WTC11 (cell line): ENCODE results near the gene PFKP. TPM values are rescaled to one million over a fixed set of nuclear protein-coding genes. Genes with fewer than 3 reads are reported as not detected.

Source experiments
- ATAC-seq: fragments of 200-7000 bp; cut with Tn5 transposase; 2 replicates; pipeline ENCODE4 v1.10.0; 2021; ENCODE audit warnings: mild to moderate bottlenecking, moderate library complexity
- CTCF ChIA-PET: fragments of 300-600 bp; sonication (Branson Sonifier 250); formaldehyde crosslinking; loops from one replicate; lab custom pipeline; 2021; ENCODE audit warnings: antibody characterized with exemption; lab: Charles Lee
- POLR2A ChIA-PET: fragments of 350-600 bp; sonication (Branson Sonifier 250); formaldehyde crosslinking; loops from one replicate; lab custom pipeline; 2021; ENCODE audit warnings: antibody characterized with exemption; lab: Charles Lee
- DNase-seq: peaks from one replicate; pipeline ENCODE4 v3.0.0; 2021; ENCODE audit warnings: low spot score
- H3K27ac Mint-ChIP-seq: 2 replicates; pipeline ENCODE4 v1.8.0; 2021; ENCODE audit warnings: mixed read lengths
- H3K27me3 Mint-ChIP-seq: 2 replicates; pipeline ENCODE4 v1.8.0; 2021; ENCODE audit warnings: low read depth, mild to moderate bottlenecking, moderate library complexity, mixed read lengths
- H3K36me3 Mint-ChIP-seq: 2 replicates; pipeline ENCODE4 v1.8.0; 2021; ENCODE audit warnings: mixed read lengths
- H3K4me1 Mint-ChIP-seq: 2 replicates; pipeline ENCODE4 v1.8.0; 2022; ENCODE audit warnings: mixed read lengths
- H3K4me3 Mint-ChIP-seq: 2 replicates; pipeline ENCODE4 v1.8.0; 2021; ENCODE audit warnings: mild to moderate bottlenecking, moderate library complexity, mixed read lengths
- H3K9me3 Mint-ChIP-seq: 2 replicates; pipeline ENCODE4 v1.8.0; 2021; ENCODE audit warnings: mixed read lengths
- ESRRA ChIP-seq: sonication (generic); formaldehyde crosslinking; IDR thresholded peaks from 2 replicates; pipeline ENCODE4 v1.8.1; 2022; ENCODE audit warnings: mild to moderate bottlenecking, missing genetic modification reagents, borderline replicate concordance
- GABPB1 ChIP-seq: sonication (generic); formaldehyde crosslinking; IDR thresholded peaks from 2 replicates; pipeline ENCODE4 v1.8.1; 2023; ENCODE audit warnings: mild to moderate bottlenecking, missing genetic modification reagents
- GRHL2 ChIP-seq: fragments of 250-450 bp; sonication (Bioruptor Pico); IDR thresholded peaks from 2 replicates; pipeline ENCODE4 v1.8.0; 2022; ENCODE audit warnings: mild to moderate bottlenecking, moderate library complexity; ENCODE audit not compliant: insufficient replicate concordance, severe bottlenecking
- NFATC4 ChIP-seq: fragments of 250-450 bp; sonication (Bioruptor Pico); IDR thresholded peaks from 2 replicates; pipeline ENCODE4 v1.9.0; 2021; ENCODE audit warnings: mild to moderate bottlenecking
- NFYB ChIP-seq: sonication (generic); formaldehyde crosslinking; conservative IDR thresholded peaks from 2 replicates; pipeline ENCODE4 v1.8.0; 2022; ENCODE audit warnings: low read depth, missing genetic modification reagents
- SMAD3 ChIP-seq: sonication (generic); formaldehyde crosslinking; IDR thresholded peaks from 2 replicates; pipeline ENCODE4 v1.8.0; 2022; ENCODE audit warnings: missing genetic modification reagents, mild to moderate bottlenecking, borderline replicate concordance
- SP1 ChIP-seq: sonication (generic); formaldehyde crosslinking; conservative IDR thresholded peaks from 2 replicates; pipeline ENCODE4 v1.8.1; 2022; ENCODE audit warnings: missing genetic modification reagents
- ZNF263 ChIP-seq: sonication (generic); formaldehyde crosslinking; IDR thresholded peaks from 2 replicates; pipeline ENCODE4 v1.8.1; 2022; ENCODE audit warnings: low read depth, mild to moderate bottlenecking, moderate library complexity, missing genetic modification reagents
- total RNA-seq: library from RNA; stranded (reverse); gene quantifications from 3 replicates; pipeline ENCODE4 v1.2.3, GENCODE V29; 2021
- TF ChIP-seq, protein P1 (sequence below): fragments of 250-450 bp; sonication (Bioruptor Pico); IDR thresholded peaks from 2 replicates; pipeline ENCODE4 v1.9.0; 2021; ENCODE audit warnings: mild to moderate bottlenecking, borderline replicate concordance
- TF ChIP-seq, protein P2 (sequence below): sonication (generic); formaldehyde crosslinking; IDR thresholded peaks from 2 replicates; pipeline ENCODE4 v1.8.0; 2022; ENCODE audit warnings: missing genetic modification reagents
- TF ChIP-seq, protein P3 (sequence below): sonication (generic); formaldehyde crosslinking; IDR thresholded peaks from 2 replicates; pipeline ENCODE4 v1.8.0; 2023; ENCODE audit warnings: mild to moderate bottlenecking, missing genetic modification reagents
- TF ChIP-seq, protein P4 (sequence below): sonication (generic); formaldehyde crosslinking; IDR thresholded peaks from 2 replicates; pipeline ENCODE4 v1.8.1; 2022; ENCODE audit warnings: missing genetic modification reagents, borderline replicate concordance
- TF ChIP-seq, protein P5 (sequence below): sonication (generic); formaldehyde crosslinking; IDR thresholded peaks from 2 replicates; pipeline ENCODE4 v1.8.0; 2023; ENCODE audit warnings: missing genetic modification reagents
- TF ChIP-seq, protein P6 (sequence below): sonication (generic); formaldehyde crosslinking; IDR thresholded peaks from 2 replicates; pipeline ENCODE4 v1.8.1; 2023; ENCODE audit warnings: mild to moderate bottlenecking, moderate library complexity, missing genetic modification reagents

Gene PFKP
- total RNA-seq, 1 experiment from 2014 or later: 127 TPM

DNA sequence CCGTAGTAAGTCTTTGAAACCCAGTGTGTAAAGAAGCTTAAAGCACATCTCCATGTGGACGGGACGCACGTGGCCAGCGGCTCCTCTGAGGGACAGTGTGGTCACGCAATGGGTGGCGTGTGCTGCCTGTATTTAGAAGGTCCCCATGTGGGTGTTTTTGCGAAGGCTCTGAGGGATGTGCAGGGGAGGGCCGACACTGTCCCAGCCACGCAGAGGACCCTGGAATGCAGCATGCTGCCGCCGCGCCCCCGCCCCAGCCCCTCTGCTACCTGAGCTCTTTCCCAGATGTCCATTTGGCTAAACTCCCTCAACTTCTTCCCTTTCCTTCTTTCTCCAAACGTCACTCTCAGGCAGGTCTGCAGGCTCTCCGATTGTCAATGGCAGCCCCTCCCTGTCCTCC lies 8.8 kb downstream of the PFKP start:
- no peak for DNase-seq
- H3K4me3 Mint-ChIP-seq: no peak overlapping the region
- 0 out of 2 replicates have a peak overlapping the region, but pooled peaks have one; percentile 44 for H3K27ac Mint-ChIP-seq
- peaks cover 32% of the 10 kb centered on the region for H3K36me3 Mint-ChIP-seq
- no peaks in the 10 kb centered on the region for H3K9me3 Mint-ChIP-seq
- TF ChIP-seq, protein P1, sequence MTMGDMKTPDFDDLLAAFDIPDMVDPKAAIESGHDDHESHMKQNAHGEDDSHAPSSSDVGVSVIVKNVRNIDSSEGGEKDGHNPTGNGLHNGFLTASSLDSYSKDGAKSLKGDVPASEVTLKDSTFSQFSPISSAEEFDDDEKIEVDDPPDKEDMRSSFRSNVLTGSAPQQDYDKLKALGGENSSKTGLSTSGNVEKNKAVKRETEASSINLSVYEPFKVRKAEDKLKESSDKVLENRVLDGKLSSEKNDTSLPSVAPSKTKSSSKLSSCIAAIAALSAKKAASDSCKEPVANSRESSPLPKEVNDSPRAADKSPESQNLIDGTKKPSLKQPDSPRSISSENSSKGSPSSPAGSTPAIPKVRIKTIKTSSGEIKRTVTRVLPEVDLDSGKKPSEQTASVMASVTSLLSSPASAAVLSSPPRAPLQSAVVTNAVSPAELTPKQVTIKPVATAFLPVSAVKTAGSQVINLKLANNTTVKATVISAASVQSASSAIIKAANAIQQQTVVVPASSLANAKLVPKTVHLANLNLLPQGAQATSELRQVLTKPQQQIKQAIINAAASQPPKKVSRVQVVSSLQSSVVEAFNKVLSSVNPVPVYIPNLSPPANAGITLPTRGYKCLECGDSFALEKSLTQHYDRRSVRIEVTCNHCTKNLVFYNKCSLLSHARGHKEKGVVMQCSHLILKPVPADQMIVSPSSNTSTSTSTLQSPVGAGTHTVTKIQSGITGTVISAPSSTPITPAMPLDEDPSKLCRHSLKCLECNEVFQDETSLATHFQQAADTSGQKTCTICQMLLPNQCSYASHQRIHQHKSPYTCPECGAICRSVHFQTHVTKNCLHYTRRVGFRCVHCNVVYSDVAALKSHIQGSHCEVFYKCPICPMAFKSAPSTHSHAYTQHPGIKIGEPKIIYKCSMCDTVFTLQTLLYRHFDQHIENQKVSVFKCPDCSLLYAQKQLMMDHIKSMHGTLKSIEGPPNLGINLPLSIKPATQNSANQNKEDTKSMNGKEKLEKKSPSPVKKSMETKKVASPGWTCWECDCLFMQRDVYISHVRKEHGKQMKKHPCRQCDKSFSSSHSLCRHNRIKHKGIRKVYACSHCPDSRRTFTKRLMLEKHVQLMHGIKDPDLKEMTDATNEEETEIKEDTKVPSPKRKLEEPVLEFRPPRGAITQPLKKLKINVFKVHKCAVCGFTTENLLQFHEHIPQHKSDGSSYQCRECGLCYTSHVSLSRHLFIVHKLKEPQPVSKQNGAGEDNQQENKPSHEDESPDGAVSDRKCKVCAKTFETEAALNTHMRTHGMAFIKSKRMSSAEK (CRISPR knock-in tag): no peak
- TF ChIP-seq, protein P2, sequence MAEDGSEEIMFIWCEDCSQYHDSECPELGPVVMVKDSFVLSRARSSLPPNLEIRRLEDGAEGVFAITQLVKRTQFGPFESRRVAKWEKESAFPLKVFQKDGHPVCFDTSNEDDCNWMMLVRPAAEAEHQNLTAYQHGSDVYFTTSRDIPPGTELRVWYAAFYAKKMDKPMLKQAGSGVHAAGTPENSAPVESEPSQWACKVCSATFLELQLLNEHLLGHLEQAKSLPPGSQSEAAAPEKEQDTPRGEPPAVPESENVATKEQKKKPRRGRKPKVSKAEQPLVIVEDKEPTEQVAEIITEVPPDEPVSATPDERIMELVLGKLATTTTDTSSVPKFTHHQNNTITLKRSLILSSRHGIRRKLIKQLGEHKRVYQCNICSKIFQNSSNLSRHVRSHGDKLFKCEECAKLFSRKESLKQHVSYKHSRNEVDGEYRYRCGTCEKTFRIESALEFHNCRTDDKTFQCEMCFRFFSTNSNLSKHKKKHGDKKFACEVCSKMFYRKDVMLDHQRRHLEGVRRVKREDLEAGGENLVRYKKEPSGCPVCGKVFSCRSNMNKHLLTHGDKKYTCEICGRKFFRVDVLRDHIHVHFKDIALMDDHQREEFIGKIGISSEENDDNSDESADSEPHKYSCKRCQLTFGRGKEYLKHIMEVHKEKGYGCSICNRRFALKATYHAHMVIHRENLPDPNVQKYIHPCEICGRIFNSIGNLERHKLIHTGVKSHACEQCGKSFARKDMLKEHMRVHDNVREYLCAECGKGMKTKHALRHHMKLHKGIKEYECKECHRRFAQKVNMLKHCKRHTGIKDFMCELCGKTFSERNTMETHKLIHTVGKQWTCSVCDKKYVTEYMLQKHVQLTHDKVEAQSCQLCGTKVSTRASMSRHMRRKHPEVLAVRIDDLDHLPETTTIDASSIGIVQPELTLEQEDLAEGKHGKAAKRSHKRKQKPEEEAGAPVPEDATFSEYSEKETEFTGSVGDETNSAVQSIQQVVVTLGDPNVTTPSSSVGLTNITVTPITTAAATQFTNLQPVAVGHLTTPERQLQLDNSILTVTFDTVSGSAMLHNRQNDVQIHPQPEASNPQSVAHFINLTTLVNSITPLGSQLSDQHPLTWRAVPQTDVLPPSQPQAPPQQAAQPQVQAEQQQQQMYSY (CRISPR knock-in tag): no peak
- TF ChIP-seq NFATC4 (CRISPR knock-in tag) (no peak), SP1 (CRISPR knock-in tag) (no peak), NFYB (CRISPR knock-in tag) (no peak), ZNF263 (CRISPR knock-in tag) (no peak), GABPB1 (CRISPR knock-in tag) (no peak), GRHL2 (CRISPR knock-in tag) (no peak), SMAD3 (no peak), ESRRA (CRISPR knock-in tag) (no peak)
- TF ChIP-seq, protein P3, sequence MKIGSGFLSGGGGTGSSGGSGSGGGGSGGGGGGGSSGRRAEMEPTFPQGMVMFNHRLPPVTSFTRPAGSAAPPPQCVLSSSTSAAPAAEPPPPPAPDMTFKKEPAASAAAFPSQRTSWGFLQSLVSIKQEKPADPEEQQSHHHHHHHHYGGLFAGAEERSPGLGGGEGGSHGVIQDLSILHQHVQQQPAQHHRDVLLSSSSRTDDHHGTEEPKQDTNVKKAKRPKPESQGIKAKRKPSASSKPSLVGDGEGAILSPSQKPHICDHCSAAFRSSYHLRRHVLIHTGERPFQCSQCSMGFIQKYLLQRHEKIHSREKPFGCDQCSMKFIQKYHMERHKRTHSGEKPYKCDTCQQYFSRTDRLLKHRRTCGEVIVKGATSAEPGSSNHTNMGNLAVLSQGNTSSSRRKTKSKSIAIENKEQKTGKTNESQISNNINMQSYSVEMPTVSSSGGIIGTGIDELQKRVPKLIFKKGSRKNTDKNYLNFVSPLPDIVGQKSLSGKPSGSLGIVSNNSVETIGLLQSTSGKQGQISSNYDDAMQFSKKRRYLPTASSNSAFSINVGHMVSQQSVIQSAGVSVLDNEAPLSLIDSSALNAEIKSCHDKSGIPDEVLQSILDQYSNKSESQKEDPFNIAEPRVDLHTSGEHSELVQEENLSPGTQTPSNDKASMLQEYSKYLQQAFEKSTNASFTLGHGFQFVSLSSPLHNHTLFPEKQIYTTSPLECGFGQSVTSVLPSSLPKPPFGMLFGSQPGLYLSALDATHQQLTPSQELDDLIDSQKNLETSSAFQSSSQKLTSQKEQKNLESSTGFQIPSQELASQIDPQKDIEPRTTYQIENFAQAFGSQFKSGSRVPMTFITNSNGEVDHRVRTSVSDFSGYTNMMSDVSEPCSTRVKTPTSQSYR: no peak
- TF ChIP-seq, protein P4, sequence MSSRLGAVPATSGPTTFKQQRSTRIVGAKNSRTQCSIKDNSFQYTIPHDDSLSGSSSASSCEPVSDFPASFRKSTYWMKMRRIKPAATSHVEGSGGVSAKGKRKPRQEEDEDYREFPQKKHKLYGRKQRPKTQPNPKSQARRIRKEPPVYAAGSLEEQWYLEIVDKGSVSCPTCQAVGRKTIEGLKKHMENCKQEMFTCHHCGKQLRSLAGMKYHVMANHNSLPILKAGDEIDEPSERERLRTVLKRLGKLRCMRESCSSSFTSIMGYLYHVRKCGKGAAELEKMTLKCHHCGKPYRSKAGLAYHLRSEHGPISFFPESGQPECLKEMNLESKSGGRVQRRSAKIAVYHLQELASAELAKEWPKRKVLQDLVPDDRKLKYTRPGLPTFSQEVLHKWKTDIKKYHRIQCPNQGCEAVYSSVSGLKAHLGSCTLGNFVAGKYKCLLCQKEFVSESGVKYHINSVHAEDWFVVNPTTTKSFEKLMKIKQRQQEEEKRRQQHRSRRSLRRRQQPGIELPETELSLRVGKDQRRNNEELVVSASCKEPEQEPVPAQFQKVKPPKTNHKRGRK (CRISPR knock-in tag): no peak
- TF ChIP-seq, protein P5, sequence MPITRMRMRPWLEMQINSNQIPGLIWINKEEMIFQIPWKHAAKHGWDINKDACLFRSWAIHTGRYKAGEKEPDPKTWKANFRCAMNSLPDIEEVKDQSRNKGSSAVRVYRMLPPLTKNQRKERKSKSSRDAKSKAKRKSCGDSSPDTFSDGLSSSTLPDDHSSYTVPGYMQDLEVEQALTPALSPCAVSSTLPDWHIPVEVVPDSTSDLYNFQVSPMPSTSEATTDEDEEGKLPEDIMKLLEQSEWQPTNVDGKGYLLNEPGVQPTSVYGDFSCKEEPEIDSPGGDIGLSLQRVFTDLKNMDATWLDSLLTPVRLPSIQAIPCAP (CRISPR knock-in tag): no peak
- TF ChIP-seq, protein P6, sequence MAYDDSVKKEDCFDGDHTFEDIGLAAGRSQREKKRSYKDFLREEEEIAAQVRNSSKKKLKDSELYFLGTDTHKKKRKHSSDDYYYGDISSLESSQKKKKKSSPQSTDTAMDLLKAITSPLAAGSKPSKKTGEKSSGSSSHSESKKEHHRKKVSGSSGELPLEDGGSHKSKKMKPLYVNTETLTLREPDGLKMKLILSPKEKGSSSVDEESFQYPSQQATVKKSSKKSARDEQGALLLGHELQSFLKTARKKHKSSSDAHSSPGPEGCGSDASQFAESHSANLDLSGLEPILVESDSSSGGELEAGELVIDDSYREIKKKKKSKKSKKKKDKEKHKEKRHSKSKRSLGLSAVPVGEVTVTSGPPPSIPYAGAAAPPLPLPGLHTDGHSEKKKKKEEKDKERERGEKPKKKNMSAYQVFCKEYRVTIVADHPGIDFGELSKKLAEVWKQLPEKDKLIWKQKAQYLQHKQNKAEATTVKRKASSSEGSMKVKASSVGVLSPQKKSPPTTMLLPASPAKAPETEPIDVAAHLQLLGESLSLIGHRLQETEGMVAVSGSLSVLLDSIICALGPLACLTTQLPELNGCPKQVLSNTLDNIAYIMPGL (CRISPR knock-in tag): no peak
- TF ChIP-seq, all 79 proteins: peak for 0
- Mint-ChIP-seq H3K4me1 (peaks cover 74% of the 10 kb centered on the region), H3K27me3 (no peaks in the 10 kb centered on the region; the same call in 1 of the 2 replicates)
- POLR2A ChIA-PET: interaction anchor here (0.8 kb wide), 1 partner anchor 1387 kb away, joined by 3 read pairs; no protein-coding TSS in a partner anchor
- CTCF ChIA-PET: interaction anchor here (0.7 to 1.2 kb wide), 2 partner anchors 66 to 391 kb away, joined by 3 to 7 read pairs; no protein-coding TSS in a partner anchor
- no peak for ATAC-seq
